Kidney epithelial cell (primary cell): ENCODE data around the gene P3H3. TPM values are rescaled to one million over a fixed set of nuclear protein-coding genes. Genes with fewer than 3 reads are reported as not detected.
A peak's percentile ranks its signal among the peaks of the same experiment; 100 is the strongest.
"Not testable (repeated sequence)": the region's sequence is repeated elsewhere in the genome, so short reads cannot be mapped to it uniquely, and the experiment has no call there.

Experiments
- DNase-seq: peaks from one replicate; pipeline ENCODE4 v3.0.0-alpha.2; 2010; ENCODE audit warnings: low read depth
- H3K27me3 ChIP-seq: 2 replicates; pipeline ENCODE4 v1.6.0; 2011; ENCODE audit warnings: low read length; ENCODE audit not compliant: control insufficient read depth, insufficient read depth
- H3K36me3 ChIP-seq: 2 replicates; pipeline ENCODE4 v1.5.1; 2011; ENCODE audit warnings: low read length; ENCODE audit not compliant: control insufficient read depth, insufficient read depth
- H3K4me3 ChIP-seq: 2 replicates; pipeline ENCODE4 v1.5.1; 2011; ENCODE audit warnings: low read depth, mild to moderate bottlenecking, control low read depth, low read length
- total RNA-seq: library from RNA; depleted of rRNA; stranded (reverse); fragments of >200 nt; gene quantifications from 2 replicates; pipeline ENCODE4 v1.2.3, GENCODE V29; 2015
- TF ChIP-seq, protein P1 (sequence below): IDR thresholded peaks from 2 replicates; pipeline ENCODE4 v1.5.1; 2011; ENCODE audit warnings: mild to moderate bottlenecking, moderate library complexity, low read length, control low read depth, inconsistent platforms; ENCODE audit not compliant: insufficient read depth, poor library complexity, severe bottlenecking

Gene P3H3
- total RNA-seq, 1 donor from 2014 or later, result 21.8 TPM

DNA sequence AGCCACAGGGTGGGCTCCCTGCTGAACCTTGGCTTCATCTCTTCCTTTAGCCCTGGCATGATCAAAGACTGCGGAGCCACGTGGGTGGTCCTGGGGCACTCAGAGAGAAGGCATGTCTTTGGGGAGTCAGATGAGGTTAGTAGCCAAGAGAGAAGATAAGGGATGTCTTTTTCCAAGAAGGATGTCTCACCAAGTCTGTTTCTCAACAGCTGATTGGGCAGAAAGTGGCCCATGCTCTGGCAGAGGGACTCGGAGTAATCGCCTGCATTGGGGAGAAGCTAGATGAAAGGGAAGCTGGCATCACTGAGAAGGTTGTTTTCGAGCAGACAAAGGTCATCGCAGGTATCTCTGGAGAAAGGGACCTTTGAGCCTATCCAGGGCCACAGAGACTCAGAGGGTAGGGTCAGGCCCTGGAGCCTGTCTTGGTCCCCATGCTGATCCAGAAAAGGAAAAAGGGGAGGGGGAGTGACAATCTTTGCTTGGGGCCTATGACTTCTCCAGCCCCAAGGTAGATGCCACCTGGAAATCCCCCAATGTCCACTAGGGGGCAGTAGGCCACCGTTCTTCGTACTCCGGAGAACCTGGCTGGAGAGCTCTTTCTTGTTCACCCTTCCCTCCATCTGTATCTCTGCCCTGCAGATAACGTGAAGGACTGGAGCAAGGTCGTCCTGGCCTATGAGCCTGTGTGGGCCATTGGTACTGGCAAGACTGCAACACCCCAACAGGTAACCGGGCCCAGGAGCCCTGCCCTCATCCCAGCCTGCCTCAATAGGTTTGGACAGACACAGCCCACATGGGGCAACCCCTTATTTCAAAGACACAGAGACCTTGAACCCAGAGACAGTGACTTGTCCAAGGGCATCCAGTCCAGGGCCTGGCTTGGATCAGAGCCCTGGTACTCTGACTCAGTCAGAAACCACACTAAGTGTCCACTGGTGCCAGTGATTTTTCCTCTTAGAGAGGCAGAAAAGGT lies 41.1 kb downstream of the P3H3 start:
- peaks cover 11% of the 10 kb centered on the region for H3K36me3 ChIP-seq

DNA sequence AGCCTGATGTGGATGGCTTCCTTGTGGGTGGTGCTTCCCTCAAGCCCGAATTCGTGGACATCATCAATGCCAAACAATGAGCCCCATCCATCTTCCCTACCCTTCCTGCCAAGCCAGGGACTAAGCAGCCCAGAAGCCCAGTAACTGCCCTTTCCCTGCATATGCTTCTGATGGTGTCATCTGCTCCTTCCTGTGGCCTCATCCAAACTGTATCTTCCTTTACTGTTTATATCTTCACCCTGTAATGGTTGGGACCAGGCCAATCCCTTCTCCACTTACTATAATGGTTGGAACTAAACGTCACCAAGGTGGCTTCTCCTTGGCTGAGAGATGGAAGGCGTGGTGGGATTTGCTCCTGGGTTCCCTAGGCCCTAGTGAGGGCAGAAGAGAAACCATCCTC lies 42.1 kb downstream of the P3H3 start:
- not testable (repeated sequence) for H3K4me3 ChIP-seq, H3K27me3 ChIP-seq, H3K36me3 ChIP-seq, DNase-seq

More for the DNA sequence above, 41.1 kb downstream of the P3H3 start:
- TF ChIP-seq, protein P1, sequence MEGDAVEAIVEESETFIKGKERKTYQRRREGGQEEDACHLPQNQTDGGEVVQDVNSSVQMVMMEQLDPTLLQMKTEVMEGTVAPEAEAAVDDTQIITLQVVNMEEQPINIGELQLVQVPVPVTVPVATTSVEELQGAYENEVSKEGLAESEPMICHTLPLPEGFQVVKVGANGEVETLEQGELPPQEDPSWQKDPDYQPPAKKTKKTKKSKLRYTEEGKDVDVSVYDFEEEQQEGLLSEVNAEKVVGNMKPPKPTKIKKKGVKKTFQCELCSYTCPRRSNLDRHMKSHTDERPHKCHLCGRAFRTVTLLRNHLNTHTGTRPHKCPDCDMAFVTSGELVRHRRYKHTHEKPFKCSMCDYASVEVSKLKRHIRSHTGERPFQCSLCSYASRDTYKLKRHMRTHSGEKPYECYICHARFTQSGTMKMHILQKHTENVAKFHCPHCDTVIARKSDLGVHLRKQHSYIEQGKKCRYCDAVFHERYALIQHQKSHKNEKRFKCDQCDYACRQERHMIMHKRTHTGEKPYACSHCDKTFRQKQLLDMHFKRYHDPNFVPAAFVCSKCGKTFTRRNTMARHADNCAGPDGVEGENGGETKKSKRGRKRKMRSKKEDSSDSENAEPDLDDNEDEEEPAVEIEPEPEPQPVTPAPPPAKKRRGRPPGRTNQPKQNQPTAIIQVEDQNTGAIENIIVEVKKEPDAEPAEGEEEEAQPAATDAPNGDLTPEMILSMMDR, result peak; percentile 88
- DNase-seq, result no peak
- H3K4me3 ChIP-seq, result peak overlapping the region; percentile 96
- no peaks in the 10 kb centered on the region for H3K27me3 ChIP-seq

- TF ChIP-seq, protein P1, result no peak
- Histone ChIP-seq H3K4me3 (peak overlapping the region; percentile 76), H3K27me3 (no peaks in the 10 kb centered on the region), H3K36me3 (peaks cover 9% of the 10 kb centered on the region)
- DNase-seq, result no peak
These were observed 43.1 kb downstream of the P3H3 start for GRCh38 chr12:6871052-6871957.

- Histone ChIP-seq H3K36me3 (peaks cover 9% of the 10 kb centered on the region), H3K4me3 (peak overlapping the region; percentile 76), H3K27me3 (no peaks in the 10 kb centered on the region)
- DNase-seq, result no peak
- TF ChIP-seq, protein P1, result peak; percentile 97
These were observed 44.2 kb downstream of the P3H3 start for GRCh38 chr12:6872073-6873048.

DNA sequence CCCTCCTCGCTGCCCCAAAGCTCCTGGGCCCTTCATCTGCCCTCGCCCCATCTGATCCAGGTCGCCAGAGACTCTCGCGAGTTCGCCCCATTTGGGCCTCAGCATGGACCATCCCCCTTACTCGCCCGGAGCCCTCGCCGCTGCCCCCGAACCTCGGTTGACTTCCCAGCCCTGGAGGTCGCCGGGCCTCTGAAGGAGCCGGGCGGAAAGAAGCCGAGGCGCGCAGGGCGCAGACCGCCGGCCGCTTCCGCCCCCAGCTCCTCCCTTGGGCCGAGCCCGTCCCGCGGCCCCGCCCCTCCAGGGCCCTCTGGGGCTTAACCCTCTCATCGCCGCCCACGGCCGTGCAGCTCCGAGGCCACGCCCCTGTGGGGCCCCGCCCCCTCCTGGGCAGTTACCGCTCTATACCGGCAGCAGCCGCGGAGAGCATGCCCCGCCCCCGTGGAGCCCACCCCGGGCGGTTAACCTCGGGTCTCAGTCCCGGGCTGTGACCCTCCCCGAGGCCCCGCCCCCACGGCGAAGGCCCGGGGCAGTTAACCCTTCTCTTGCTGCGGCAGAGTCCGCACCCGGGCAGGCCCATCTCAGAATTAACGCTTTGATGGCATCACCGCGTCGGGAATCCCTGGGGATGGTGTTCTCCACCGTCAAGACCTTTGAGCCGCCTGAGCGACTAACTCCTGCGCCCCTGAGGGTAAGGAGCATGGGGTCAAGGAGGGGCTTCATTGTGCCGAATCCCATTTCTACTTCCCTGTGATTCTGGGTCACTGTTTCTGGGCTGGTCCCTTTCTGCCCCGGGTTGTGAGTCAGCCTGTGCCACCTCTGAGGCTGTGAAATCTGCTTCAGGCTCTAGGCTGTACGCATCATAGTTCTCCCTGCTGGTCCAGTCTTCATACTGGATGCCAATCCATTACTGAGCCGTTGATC lies 45.1 kb downstream of the P3H3 start, which contains the start of gene SPSB2:
Gene SPSB2, minus strand, starts transcription at position 210 of the 921 bp plus-strand sequence. CDS start 402 bp downstream, outside the sequence.
- peak; percentile 76 for DNase-seq
- Histone ChIP-seq H3K36me3 (peaks cover 9% of the 10 kb centered on the region), H3K27me3 (no peaks in the 10 kb centered on the region), H3K4me3 (peak within 1 kb of the TSS; percentile 76)
- TF ChIP-seq, protein P1, result no peak

- peak overlapping the region; percentile 76 for H3K4me3 ChIP-seq
- DNase-seq, result not testable (repeated sequence)
These were observed 45.8 kb downstream of the P3H3 start for GRCh38 chr12:6874015-6874368.

GRCh38 chr12:6879824-6880223 lies 51.6 kb downstream of the P3H3 start:
- H3K27me3 ChIP-seq, DNase-seq, H3K36me3 ChIP-seq, H3K4me3 ChIP-seq: not testable (repeated sequence)

More at GRCh38 chr12:6874015-6874368, 45.8 kb downstream of the P3H3 start:
- H3K27me3 ChIP-seq, H3K36me3 ChIP-seq: not testable (repeated sequence)
